A673 (cell line): ENCODE measurements around the gene MYBPHL.

Source experiments
- CTCF ChIP-seq: fragments of 300-800, 200-600 bp; sonication (generic); conservative IDR thresholded peaks from 2 replicates; pipeline ENCODE4 v1.5.1; 2017; ENCODE audit warnings: low read depth, mild to moderate bottlenecking, antibody characterized with exemption, low read length, moderate library complexity, mixed read lengths
- EZH2 ChIP-seq: fragments of 200-600 bp; sonication (generic); IDR thresholded peaks from 2 replicates; pipeline ENCODE4 v1.6.1; 2017; ENCODE audit warnings: borderline replicate concordance, low read depth, mild to moderate bottlenecking, mixed read lengths, antibody characterized with exemption, low read length; ENCODE audit not compliant: poor library complexity, severe bottlenecking

- no peak for TF ChIP-seq EZH2
- no peak for TF ChIP-seq CTCF
Measured at GRCh38 chr1:109269212-109269980, 37.4 kb downstream of the MYBPHL start.
